Ovary (tissue), 9 donors: ENCODE results near the gene PCDHA9. TPM values are rescaled to one million over a fixed set of nuclear protein-coding genes. Genes with fewer than 3 reads are reported as not detected.

Experiments
- DNase-seq, 5 donors: peaks; one replicate each; pipeline ENCODE4 v3.0.0-alpha.2; 2019 to 2020
- H3K27ac ChIP-seq, 2 donors: fragments of 200-600 bp; one replicate each; pipeline versions ENCODE4 v1.5.1 to v1.8.0; 2019 to 2022
- H3K27me3 ChIP-seq: fragments of 200-600 bp; one replicate; pipeline ENCODE4 v1.8.0; 2022
- H3K36me3 ChIP-seq: fragments of 200-600 bp; sonication (generic); one replicate; pipeline ENCODE4 v1.5.1; 2019
- H3K4me1 ChIP-seq: one replicate; pipeline ENCODE4 v1.8.1; 2013; ENCODE audit warnings: mild to moderate bottlenecking, moderate library complexity; ENCODE audit not compliant: insufficient read depth
- H3K4me3 ChIP-seq: fragments of 200-600 bp; sonication (generic); one replicate; pipeline ENCODE4 v1.5.1; 2017
- H3K9me3 ChIP-seq, 2 donors: fragments of 200-600 bp in 1 of 2; sonication (generic) in 1 of 2; one replicate each; pipeline versions ENCODE4 v1.5.1 to v1.8.1; 2013 to 2019; ENCODE audit warnings: mild to moderate bottlenecking in 1 of 2, moderate library complexity in 1 of 2
- EP300 ChIP-seq: sonication (generic); formaldehyde crosslinking; IDR thresholded peaks from one replicate; pipeline ENCODE4 v1.6.1; 2017; ENCODE audit warnings: antibody characterized with exemption
- POLR2A ChIP-seq: fragments of 450-650 bp; IDR thresholded peaks from one replicate; pipeline ENCODE4 v1.6.1; 2017; ENCODE audit warnings: antibody characterized with exemption, mild to moderate bottlenecking, moderate library complexity
- WGBS, 3 donors: extraction: QIAGEN DNeasy Blood & Tissue Kit in 1 of 3; methylation state at CpG; one replicate each; pipeline versions ENCODE4 v1.1.5 to v1.1.7; 2013 to 2017; 5-methylcytosine and 5-hydroxymethylcytosine counted together
- intact Hi-C, 4 donors: fragments of 100-400 bp; cut with DNase I; formaldehyde crosslinking; loops; one replicate each; pipeline versions ENCODE4 v1.11.0 to v1.15.1; 2022 to 2023
- polyA plus RNA-seq, 2 donors: library from polyadenylated mRNA; stranded (reverse); fragments of 200-250 nt in 1 of 2; fragments of 350-450 nt in 1 of 2; fragmentation: Illumina TruSeq in 1 of 2; extraction: RNeasy Lipid Tissue Mini Kit (QIAGEN cat#74804) in 1 of 2; gene quantifications; one replicate each; pipeline ENCODE4 v1.2.3, GENCODE V29; 2013 to 2014
- total RNA-seq, 7 donors: library from RNA; depleted of rRNA in 2 of 7; stranded (reverse); fragments of >200 nt in 2 of 7; fragmentation: NEBNext Ultra II Directional in 3 of 7; extraction: Animal tissue kit (Norgen Biotek cat#: 25700) in 3 of 7; gene quantifications; one replicate each; pipeline versions ENCODE4 v1.1.0 to v1.2.4, GENCODE V29; 2016 to 2023
- TF ChIP-seq, protein P1 (sequence below), 3 donors: fragments of 450-650 bp in 2 of 3; fragments of 200-600 bp in 1 of 3; IDR thresholded peaks; one replicate each; pipeline versions ENCODE4 v1.5.1 to v1.8.0; 2016 to 2022; ENCODE audit warnings: antibody characterized with exemption in 3 of 3, mild to moderate bottlenecking in 1 of 3
- donor health status: DM: no; HTN: no; CAD: no; lungs with moderate emphysema.
- donor health status: DM: no; HTN: no; CAD: no.
- donor health status: Bipolar disorder and iron deficiency.
- donor health status: DM: yes; HTN: yes; CAD: no.
- donor health status: DM: no; HTN: no; CAD: no.
- donor health status: DM: yes; HTN: yes; CAD: no.

Gene PCDHA9
- total and polyA plus RNA-seq, 9 donors: 0.05 to 0.60 (median 0.43) TPM; not detected in 1

DNA sequence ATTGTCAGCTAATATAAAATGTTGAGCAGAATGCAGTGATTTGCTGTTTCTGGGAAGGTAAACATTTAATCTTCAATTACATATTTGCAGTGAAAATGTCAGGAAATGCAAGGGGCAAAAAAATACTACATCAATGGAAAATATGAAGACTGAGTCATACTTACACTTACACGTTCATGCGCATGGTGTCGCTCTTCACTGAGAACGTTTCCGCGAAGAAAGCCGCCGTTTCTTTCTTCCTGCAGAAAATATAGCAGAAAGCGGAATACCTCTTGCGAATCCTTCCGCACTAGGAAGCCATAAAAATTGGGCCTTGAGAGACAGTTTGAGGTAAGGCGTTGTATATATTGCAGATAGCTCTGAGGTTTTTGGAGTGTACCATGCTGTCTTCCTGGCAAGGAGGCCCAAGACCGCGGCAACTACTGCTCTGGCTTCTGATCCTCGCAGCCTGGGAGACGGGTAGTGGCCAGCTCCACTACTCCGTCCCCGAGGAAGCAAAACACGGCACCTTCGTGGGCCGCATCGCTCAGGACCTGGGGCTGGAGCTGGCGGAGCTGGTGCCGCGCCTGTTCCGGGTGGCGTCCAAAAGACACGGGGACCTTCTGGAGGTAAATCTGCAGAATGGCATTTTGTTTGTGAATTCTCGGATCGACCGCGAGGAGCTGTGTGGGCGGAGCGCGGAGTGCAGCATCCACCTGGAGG, 33.9 kb downstream of the PCDHA9 start, which contains the start of gene PCDHA13:
Gene PCDHA13, plus strand, starts transcription at position 236 of the 702 bp plus-strand sequence. Its CDS starts 145 bp downstream, at position 381.
- no peak within 1 kb of the TSS for H3K4me3 ChIP-seq
- TF ChIP-seq EP300 (no peak), POLR2A (no peak)
- TF ChIP-seq, protein P1, sequence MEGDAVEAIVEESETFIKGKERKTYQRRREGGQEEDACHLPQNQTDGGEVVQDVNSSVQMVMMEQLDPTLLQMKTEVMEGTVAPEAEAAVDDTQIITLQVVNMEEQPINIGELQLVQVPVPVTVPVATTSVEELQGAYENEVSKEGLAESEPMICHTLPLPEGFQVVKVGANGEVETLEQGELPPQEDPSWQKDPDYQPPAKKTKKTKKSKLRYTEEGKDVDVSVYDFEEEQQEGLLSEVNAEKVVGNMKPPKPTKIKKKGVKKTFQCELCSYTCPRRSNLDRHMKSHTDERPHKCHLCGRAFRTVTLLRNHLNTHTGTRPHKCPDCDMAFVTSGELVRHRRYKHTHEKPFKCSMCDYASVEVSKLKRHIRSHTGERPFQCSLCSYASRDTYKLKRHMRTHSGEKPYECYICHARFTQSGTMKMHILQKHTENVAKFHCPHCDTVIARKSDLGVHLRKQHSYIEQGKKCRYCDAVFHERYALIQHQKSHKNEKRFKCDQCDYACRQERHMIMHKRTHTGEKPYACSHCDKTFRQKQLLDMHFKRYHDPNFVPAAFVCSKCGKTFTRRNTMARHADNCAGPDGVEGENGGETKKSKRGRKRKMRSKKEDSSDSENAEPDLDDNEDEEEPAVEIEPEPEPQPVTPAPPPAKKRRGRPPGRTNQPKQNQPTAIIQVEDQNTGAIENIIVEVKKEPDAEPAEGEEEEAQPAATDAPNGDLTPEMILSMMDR (IDR thresholded peaks at IDR 0.05): no peak
- H3K36me3 ChIP-seq: no peaks in the 10 kb centered on the region
- WGBS, 3 donors: 8 to 14% (median 8%) methylated on average over 24 to 35 of the region's 35 CpGs
- H3K27me3 ChIP-seq: no peaks in the 10 kb centered on the region
- H3K4me1 ChIP-seq: no peaks in the 10 kb centered on the region
- no peak within 1 kb of the TSS for H3K27ac ChIP-seq
- H3K9me3 ChIP-seq: peaks cover 0 to 21% of the 10 kb centered on the region in 2 donors
- intact Hi-C loops: no loop called here
- no peak for DNase-seq

DNA sequence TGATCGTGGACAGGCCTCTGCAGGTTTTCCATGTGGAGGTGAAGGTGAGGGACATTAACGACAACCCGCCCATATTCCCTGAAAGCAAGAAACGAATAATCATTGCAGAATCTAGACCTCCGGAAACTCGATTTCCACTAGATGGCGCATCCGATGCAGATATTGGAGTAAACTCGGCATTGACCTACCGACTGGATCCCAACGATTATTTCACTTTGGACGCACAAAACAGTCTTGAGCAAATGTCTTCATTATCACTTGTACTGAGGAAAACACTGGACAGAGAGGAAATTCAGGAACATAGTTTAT, 34.4 kb downstream of the PCDHA9 start:
- TF ChIP-seq POLR2A (no peak), EP300 (no peak)
- TF ChIP-seq, protein P1 (IDR thresholded peaks at IDR 0.05): no peak
- no peaks in the 10 kb centered on the region for H3K36me3 ChIP-seq
- no peak overlapping the region for H3K4me3 ChIP-seq
- WGBS, 3 donors: 10 to 22% (median 17%) methylated on average over 12 of the region's 12 CpGs
- H3K4me1 ChIP-seq: no peaks in the 10 kb centered on the region
- intact Hi-C loops: no loop called here
- H3K27me3 ChIP-seq: no peaks in the 10 kb centered on the region
- H3K9me3 ChIP-seq: peaks cover 0 to 17% of the 10 kb centered on the region in 2 donors
- H3K27ac ChIP-seq: no peak overlapping the region
- no peak for DNase-seq

DNA sequence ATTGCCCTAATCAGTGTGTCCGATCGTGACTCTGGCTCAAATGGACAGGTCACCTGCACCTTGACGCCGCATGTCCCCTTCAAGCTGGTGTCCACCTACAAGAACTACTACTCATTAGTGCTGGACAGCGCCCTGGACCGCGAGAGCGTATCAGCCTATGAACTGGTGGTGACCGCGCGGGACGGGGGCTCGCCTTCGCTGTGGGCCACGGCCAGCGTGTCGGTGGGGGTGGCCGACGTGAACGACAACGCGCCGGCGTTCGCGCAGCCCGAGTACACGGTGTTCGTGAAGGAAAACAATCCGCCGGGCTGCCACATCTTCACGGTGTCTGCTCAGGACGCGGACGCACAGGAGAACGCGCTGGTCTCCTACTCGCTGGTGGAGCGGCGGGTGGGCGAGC, 35.2 kb downstream of the PCDHA9 start:
- H3K9me3 ChIP-seq: peaks cover 0 to 16% of the 10 kb centered on the region in 2 donors
- no peak for DNase-seq
- WGBS, 3 donors: 27 to 54% (median 50%) methylated on average over 41 of the region's 41 CpGs
- no peak overlapping the region for H3K4me3 ChIP-seq
- TF ChIP-seq, protein P1 (IDR thresholded peaks at IDR 0.05): no peak
- H3K36me3 ChIP-seq: no peaks in the 10 kb centered on the region
- intact Hi-C loops: no loop called here
- H3K27me3 ChIP-seq: no peaks in the 10 kb centered on the region
- no peak overlapping the region for H3K27ac ChIP-seq
- H3K4me1 ChIP-seq: no peaks in the 10 kb centered on the region

DNA sequence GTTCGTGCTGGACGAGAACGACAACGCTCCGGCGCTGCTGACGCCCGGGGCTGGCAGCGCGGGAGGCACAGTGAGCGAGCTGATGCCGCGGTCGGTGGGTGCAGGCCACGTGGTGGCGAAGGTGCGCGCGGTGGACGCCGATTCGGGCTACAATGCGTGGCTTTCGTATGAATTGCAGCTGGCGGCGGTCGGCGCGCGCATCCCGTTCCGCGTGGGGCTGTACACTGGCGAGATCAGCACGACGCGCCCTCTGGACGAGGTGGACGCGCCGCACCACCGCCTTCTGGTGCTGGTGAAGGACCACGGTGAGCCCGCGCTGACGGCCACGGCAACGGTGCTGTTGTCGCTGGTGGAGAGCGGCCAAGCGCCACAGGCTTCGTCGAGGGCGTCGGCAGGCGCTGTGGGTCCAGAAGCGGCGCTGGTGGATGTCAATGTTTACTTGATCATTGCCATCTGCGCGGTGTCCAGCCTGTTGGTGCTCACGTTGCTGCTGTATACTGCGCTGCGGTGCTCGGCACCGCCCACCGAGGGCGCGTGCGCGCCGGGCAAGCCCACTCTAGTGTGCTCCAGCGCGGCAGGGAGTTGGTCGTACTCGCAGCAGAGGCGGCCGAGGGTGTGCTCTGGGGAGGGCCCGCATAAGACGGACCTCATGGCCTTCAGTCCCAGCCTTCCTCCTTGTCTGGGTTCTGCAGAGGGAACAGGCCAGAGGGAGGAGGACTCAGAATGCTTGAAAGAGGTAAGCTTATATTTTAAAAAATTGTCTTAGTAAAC, 35.9 kb downstream of the PCDHA9 start:
- H3K4me3 ChIP-seq: no peak overlapping the region
- intact Hi-C loops: no loop called here
- TF ChIP-seq, protein P1 (IDR thresholded peaks at IDR 0.05): no peak
- TF ChIP-seq POLR2A (no peak), EP300 (no peak)
- no peaks in the 10 kb centered on the region for H3K4me1 ChIP-seq
- peaks cover 0 to 16% of the 10 kb centered on the region in 2 donors for H3K9me3 ChIP-seq
- H3K36me3 ChIP-seq: no peaks in the 10 kb centered on the region
- 26 to 46% (median 44%) methylated on average over 69 to 79 of the region's 79 CpGs for WGBS, 3 donors
- DNase-seq: no peak
- no peaks in the 10 kb centered on the region for H3K27me3 ChIP-seq
- H3K27ac ChIP-seq: no peak overlapping the region

Other genes starting within 250 kb of the PCDHA9 start
- 10 to 100 TPM; 26.5 to 96.0 (median 48.6) TPM for gene CD14, start 215.2 kb upstream of the PCDHA9 start, total RNA-seq
- 10 to 100 TPM in 1 of 2 donors, 1 to 10 TPM in 1; 8.7 to 37.7 TPM for gene CD14, start 215.2 kb upstream of the PCDHA9 start, polyA plus RNA-seq
- 10 to 100 TPM; 12.2 to 62.8 (median 14.9) TPM for gene TMCO6, start 208.9 kb upstream of the PCDHA9 start, total RNA-seq
- 10 to 100 TPM in 1 of 2 donors, 1 to 10 TPM in 1; 8.0 to 33.2 TPM for gene TMCO6, start 208.9 kb upstream of the PCDHA9 start, polyA plus RNA-seq
- 100 to 1,000 TPM in 1 of 7 donors, 10 to 100 TPM in 6; 44.6 to 107 (median 46.9) TPM for gene NDUFA2, start 200.8 kb upstream of the PCDHA9 start, total RNA-seq
- gene NDUFA2, start 200.8 kb upstream of the PCDHA9 start, polyA plus RNA-seq: 100 to 1,000 TPM in 1 of 2 donors, 10 to 100 TPM in 1; 42.6 to 123 TPM
- gene IK, start 200.6 kb upstream of the PCDHA9 start, total RNA-seq: 100 to 1,000 TPM in 1 of 7 donors, 10 to 100 TPM in 6; 70.9 to 112 (median 78.0) TPM
- 100 to 1,000 TPM in 1 of 2 donors, 10 to 100 TPM in 1; 99.8 to 184 TPM for gene IK, start 200.6 kb upstream of the PCDHA9 start, polyA plus RNA-seq
- 10 to 100 TPM in 6 of 7 donors, 1 to 10 TPM in 1; 9.1 to 16.6 (median 13.7) TPM for gene WDR55, start 183.5 kb upstream of the PCDHA9 start, total RNA-seq
- 10 to 100 TPM in 1 of 2 donors, 1 to 10 TPM in 1; 9.9 to 12.3 TPM for gene WDR55, start 183.5 kb upstream of the PCDHA9 start, polyA plus RNA-seq
- 1 to 10 TPM in 2 of 7 donors, under 1 TPM in 5; 0.30 to 1.2 (median 0.69) TPM for gene DND1, start 174.8 kb upstream of the PCDHA9 start, total RNA-seq
- under 1 TPM in 1 of 2 donors, not detected in 1; 0.98 TPM for gene DND1, start 174.8 kb upstream of the PCDHA9 start, polyA plus RNA-seq
- 10 to 100 TPM; 26.8 to 48.2 (median 41.7) TPM for gene HARS1, start 157.0 kb upstream of the PCDHA9 start, total RNA-seq
- 10 to 100 TPM; 38.9 to 68.6 TPM for gene HARS1, start 157.0 kb upstream of the PCDHA9 start, polyA plus RNA-seq
- 10 to 100 TPM; 15.2 to 25.2 (median 21.6) TPM for gene HARS2, start 156.9 kb upstream of the PCDHA9 start, total RNA-seq
- 10 to 100 TPM; 20.9 to 27.5 TPM for gene HARS2, start 156.9 kb upstream of the PCDHA9 start, polyA plus RNA-seq
- 10 to 100 TPM; 22.9 to 46.1 (median 40.2) TPM for gene ZMAT2, start 147.9 kb upstream of the PCDHA9 start, total RNA-seq
- gene ZMAT2, start 147.9 kb upstream of the PCDHA9 start, polyA plus RNA-seq: 100 to 1,000 TPM in 1 of 2 donors, 10 to 100 TPM in 1; 59.3 to 126 TPM
- under 1 TPM in 1 of 7 donors, not detected in 6; 0.05 TPM for gene PCDHA1, start 62.2 kb upstream of the PCDHA9 start, total RNA-seq
- not detected for gene PCDHA1, start 62.2 kb upstream of the PCDHA9 start, polyA plus RNA-seq
- gene PCDHA2, start 53.5 kb upstream of the PCDHA9 start, total RNA-seq: 1 to 10 TPM in 2 of 7 donors, under 1 TPM in 5; 0.34 to 1.6 (median 0.57) TPM
- gene PCDHA2, start 53.5 kb upstream of the PCDHA9 start, polyA plus RNA-seq: under 1 TPM; 0.17 to 0.34 TPM
- gene PCDHA3, start 47.3 kb upstream of the PCDHA9 start, total RNA-seq: 1 to 10 TPM in 6 of 7 donors, under 1 TPM in 1; 0.65 to 2.7 (median 1.4) TPM
- 1 to 10 TPM in 1 of 2 donors, under 1 TPM in 1; 0.45 to 1.1 TPM for gene PCDHA3, start 47.3 kb upstream of the PCDHA9 start, polyA plus RNA-seq
- 1 to 10 TPM in 3 of 7 donors, under 1 TPM in 4; 0.76 to 2.7 (median 1.00) TPM for gene PCDHA4, start 41.3 kb upstream of the PCDHA9 start, total RNA-seq
- gene PCDHA4, start 41.3 kb upstream of the PCDHA9 start, polyA plus RNA-seq: under 1 TPM; 0.18 to 0.42 TPM
- 1 to 10 TPM in 1 of 7 donors, under 1 TPM in 6; 0.11 to 1.4 (median 0.54) TPM for gene PCDHA5, start 26.8 kb upstream of the PCDHA9 start, total RNA-seq
- gene PCDHA5, start 26.8 kb upstream of the PCDHA9 start, polyA plus RNA-seq: under 1 TPM; 0.07 to 0.08 TPM
- gene PCDHA6, start 20.4 kb upstream of the PCDHA9 start, total RNA-seq: 1 to 10 TPM in 3 of 7 donors, under 1 TPM in 4; 0.32 to 1.7 (median 0.97) TPM
- gene PCDHA6, start 20.4 kb upstream of the PCDHA9 start, polyA plus RNA-seq: under 1 TPM; 0.18 to 0.33 TPM
- gene PCDHA7, start 14.1 kb upstream of the PCDHA9 start, total RNA-seq: 1 to 10 TPM in 1 of 7 donors, under 1 TPM in 6; 0.35 to 1.4 (median 0.65) TPM
- under 1 TPM; 0.25 to 0.35 TPM for gene PCDHA7, start 14.1 kb upstream of the PCDHA9 start, polyA plus RNA-seq
- gene PCDHA8, start 7.2 kb upstream of the PCDHA9 start, total RNA-seq: under 1 TPM; 0.23 to 0.72 (median 0.43) TPM
- gene PCDHA8, start 7.2 kb upstream of the PCDHA9 start, polyA plus RNA-seq: under 1 TPM in 1 of 2 donors, not detected in 1; 0.02 TPM
- 1 to 10 TPM; 1.0 to 4.0 (median 1.5) TPM for gene PCDHA10, start 7.5 kb downstream of the PCDHA9 start, total RNA-seq
- gene PCDHA10, start 7.5 kb downstream of the PCDHA9 start, polyA plus RNA-seq: 1 to 10 TPM in 1 of 2 donors, under 1 TPM in 1; 0.06 to 1.9 TPM
- under 1 TPM; 0.23 to 0.79 (median 0.53) TPM for gene PCDHA11, start 20.6 kb downstream of the PCDHA9 start, total RNA-seq
- under 1 TPM; 0.04 to 0.08 TPM for gene PCDHA11, start 20.6 kb downstream of the PCDHA9 start, polyA plus RNA-seq
- gene PCDHA12, start 26.9 kb downstream of the PCDHA9 start, total RNA-seq: 1 to 10 TPM in 2 of 7 donors, under 1 TPM in 5; 0.27 to 1.3 (median 0.56) TPM
- under 1 TPM; 0.04 to 0.20 TPM for gene PCDHA12, start 26.9 kb downstream of the PCDHA9 start, polyA plus RNA-seq
- under 1 TPM in 6 of 7 donors, not detected in 1; 0.32 to 0.92 (median 0.47) TPM for gene PCDHA13, start 33.7 kb downstream of the PCDHA9 start, total RNA-seq
- under 1 TPM; 0.01 to 0.17 TPM for gene PCDHA13, start 33.7 kb downstream of the PCDHA9 start, polyA plus RNA-seq
- under 1 TPM; 0.40 to 0.82 (median 0.57) TPM for gene PCDHAC1, start 77.9 kb downstream of the PCDHA9 start, total RNA-seq
- gene PCDHAC1, start 77.9 kb downstream of the PCDHA9 start, polyA plus RNA-seq: under 1 TPM; 0.04 to 0.15 TPM
- gene PCDHAC2, start 118.1 kb downstream of the PCDHA9 start, total RNA-seq: 1 to 10 TPM in 2 of 7 donors, under 1 TPM in 5; 0.15 to 2.1 (median 0.72) TPM
- 1 to 10 TPM in 1 of 2 donors, under 1 TPM in 1; 0.06 to 1.4 TPM for gene PCDHAC2, start 118.1 kb downstream of the PCDHA9 start, polyA plus RNA-seq
- under 1 TPM in 2 of 7 donors, not detected in 5; 0.03 to 0.34 TPM for gene PCDHB1, start 203.0 kb downstream of the PCDHA9 start, total RNA-seq
- not detected for gene PCDHB1, start 203.0 kb downstream of the PCDHA9 start, polyA plus RNA-seq
- 1 to 10 TPM; 1.9 to 4.0 (median 3.3) TPM for gene PCDHB2, start 246.2 kb downstream of the PCDHA9 start, total RNA-seq
- 1 to 10 TPM; 1.7 to 2.5 TPM for gene PCDHB2, start 246.2 kb downstream of the PCDHA9 start, polyA plus RNA-seq